Chondrocyte (in vitro differentiated cells): ENCODE data around the gene RASAL1. TPM values are rescaled to one million over a fixed set of nuclear protein-coding genes. Genes with fewer than 3 reads are reported as not detected.

Source experiments
- DNase-seq: peaks from one replicate; pipeline ENCODE4 v3.0.0; 2021; ENCODE audit warnings: mixed read lengths, low spot score
- H3K27ac Mint-ChIP-seq: one replicate; pipeline ENCODE4 v1.8.0; 2021; ENCODE audit warnings: mild to moderate bottlenecking, moderate library complexity, mixed read lengths; ENCODE audit not compliant: unreplicated experiment
- H3K27me3 Mint-ChIP-seq: 2 replicates; pipeline ENCODE4 v1.8.0; 2021; ENCODE audit warnings: low read depth, mixed read lengths
- H3K36me3 Mint-ChIP-seq: 2 replicates; pipeline ENCODE4 v1.8.0; 2021; ENCODE audit warnings: low read depth, mixed read lengths
- H3K4me1 Mint-ChIP-seq: 2 replicates; pipeline ENCODE4 v1.8.0; 2021; ENCODE audit warnings: low read depth, mild to moderate bottlenecking, mixed read lengths
- H3K4me3 Mint-ChIP-seq: one replicate; pipeline ENCODE4 v1.8.0; 2021; ENCODE audit warnings: mild to moderate bottlenecking, moderate library complexity, mixed read lengths; ENCODE audit not compliant: unreplicated experiment
- H3K9me3 Mint-ChIP-seq: 2 replicates; pipeline ENCODE4 v1.8.0; 2021; ENCODE audit warnings: low read depth, mixed read lengths
- CTCF ChIP-seq: fragments of 200-600 bp; sonication (generic); IDR thresholded peaks from 2 replicates; pipeline ENCODE4 v1.5.0; 2021; ENCODE audit warnings: antibody characterized with exemption, mild to moderate bottlenecking, moderate library complexity
- long read RNA-seq: library from polyadenylated mRNA; stranded (forward); transcript quantifications from one replicate; pipeline ENCODE4 v2.0.0, GENCODE V29; 2021
- total RNA-seq: library from RNA; stranded (reverse); gene quantifications from 3 replicates; pipeline ENCODE4 v1.2.1, GENCODE V29; 2021

Gene RASAL1
- not detected in 3 replicates for total RNA-seq
- long read RNA-seq, result 0 reads

GRCh38 chr12:113135178-113136127 is at the start of gene RASAL1:
Gene RASAL1, minus strand, starts transcription at chr12:113135761. Its CDS starts 299 bp downstream, at chr12:113135462.
- no peak for DNase-seq
- Mint-ChIP-seq H3K36me3 (no peaks in the 10 kb centered on the region), H3K4me1 (no peaks in the 10 kb centered on the region), H3K4me3 (peak within 1 kb of the TSS; percentile 9), H3K9me3 (no peaks in the 10 kb centered on the region), H3K27me3 (peaks cover 38% of the 10 kb centered on the region), H3K27ac (no peak within 1 kb of the TSS)
- peak; percentile 61 for TF ChIP-seq CTCF

GRCh38 chr12:113184900-113185179 is 49.3 kb upstream of the RASAL1 start:
- H3K4me3 Mint-ChIP-seq, result peak overlapping the region; percentile 90
- no peaks in the 10 kb centered on the region for H3K27me3 Mint-ChIP-seq
- H3K36me3 Mint-ChIP-seq, result peaks cover 8% of the 10 kb centered on the region
- peaks cover 26% of the 10 kb centered on the region for H3K4me1 Mint-ChIP-seq
- peak overlapping the region; percentile 95 for H3K27ac Mint-ChIP-seq
- peak; percentile 95 for DNase-seq
- H3K9me3 Mint-ChIP-seq, result no peaks in the 10 kb centered on the region
- TF ChIP-seq CTCF, result no peak

- Mint-ChIP-seq H3K27me3 (no peaks in the 10 kb centered on the region), H3K4me1 (peaks cover 26% of the 10 kb centered on the region), H3K9me3 (no peaks in the 10 kb centered on the region), H3K27ac (peak overlapping the region; percentile 95), H3K36me3 (peaks cover 11% of the 10 kb centered on the region), H3K4me3 (peak overlapping the region; percentile 90)
- no peak for DNase-seq
- no peak for TF ChIP-seq CTCF
Observed at GRCh38 chr12:113184098-113184899, 48.7 kb upstream of the RASAL1 start.

- DNase-seq, result no peak
- Mint-ChIP-seq H3K27ac (no peak overlapping the region), H3K36me3 (peaks cover 18% of the 10 kb centered on the region), H3K27me3 (no peaks in the 10 kb centered on the region), H3K4me3 (no peak overlapping the region), H3K9me3 (no peaks in the 10 kb centered on the region), H3K4me1 (peaks cover 26% of the 10 kb centered on the region)
- no peak for TF ChIP-seq CTCF
Observed at GRCh38 chr12:113183030-113183589, 47.5 kb upstream of the RASAL1 start.

- peaks cover 21% of the 10 kb centered on the region for H3K4me1 Mint-ChIP-seq
Observed at GRCh38 chr12:113181975-113182374, 46.4 kb upstream of the RASAL1 start.

More at GRCh38 chr12:113181975-113182374, 46.4 kb upstream of the RASAL1 start:
- no peak overlapping the region for H3K27ac Mint-ChIP-seq
- DNase-seq, result no peak
- H3K9me3 Mint-ChIP-seq, result peaks cover 5% of the 10 kb centered on the region
- H3K27me3 Mint-ChIP-seq, result no peaks in the 10 kb centered on the region
- no peak for TF ChIP-seq CTCF
- peaks cover 30% of the 10 kb centered on the region for H3K36me3 Mint-ChIP-seq
- H3K4me3 Mint-ChIP-seq, result no peak overlapping the region
